ENCODE measurements around the gene NEDD4L. TPM values are rescaled to one million over a fixed set of nuclear protein-coding genes. Genes with fewer than 3 reads are reported as not detected.

The NEDD4L gene
- total RNA-seq, 6 experiments from 2014 or later = 11.2 to 28.1 (median 15.7) TPM

- Mint-ChIP-seq H3K9me3 (no peaks in the 10 kb centered on the region), H3K27ac (peak overlapping the region; percentile 40; the same call in 1 of the 2 replicates), H3K36me3 (ENCODE audit: low read depth) (peaks cover 4% of the 10 kb centered on the region; the same call in 1 of the 2 replicates), H3K27me3 (ENCODE audit: insufficient read depth) (no peaks in the 10 kb centered on the region; the same call in none of the 2 replicates), H3K4me3 (no peak overlapping the region), H3K4me1 (ENCODE audit: low read depth) (peaks cover 30% of the 10 kb centered on the region)
- peak; percentile 55 for DNase-seq
- TF ChIP-seq CTCF (IDR thresholded peaks at IDR 0.05) = no peak
Observed at GRCh38 chr18:58394046-58394445, 350.0 kb downstream of the NEDD4L start.

GRCh38 chr18:58394602-58395425, 350.8 kb downstream of the NEDD4L start:
- Mint-ChIP-seq H3K9me3 (no peaks in the 10 kb centered on the region), H3K36me3 (ENCODE audit: low read depth) (peaks cover 4% of the 10 kb centered on the region; the same call in 1 of the 2 replicates), H3K4me1 (ENCODE audit: low read depth) (peaks cover 31% of the 10 kb centered on the region), H3K27ac (no peak overlapping the region), H3K4me3 (no peak overlapping the region), H3K27me3 (ENCODE audit: insufficient read depth) (peaks cover 3% of the 10 kb centered on the region)
- DNase-seq = no peak
- no peak for TF ChIP-seq CTCF (IDR thresholded peaks at IDR 0.05)

DNA sequence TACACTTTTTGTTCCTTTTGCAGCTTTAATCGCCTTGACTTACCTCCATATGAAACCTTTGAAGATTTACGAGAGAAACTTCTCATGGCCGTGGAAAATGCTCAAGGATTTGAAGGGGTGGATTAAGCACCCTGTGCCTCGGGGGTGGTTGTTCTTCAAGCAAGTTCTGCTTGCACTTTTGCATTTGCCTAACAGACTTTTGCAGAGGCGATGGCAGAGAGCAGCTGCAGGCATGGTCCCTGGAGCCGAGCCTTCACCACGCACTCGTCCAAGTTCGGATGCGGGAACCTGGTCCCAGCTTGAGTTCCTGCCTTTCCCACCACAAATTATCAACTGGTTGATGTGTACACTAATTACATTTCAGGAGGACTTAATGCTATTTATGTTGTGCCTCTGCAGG, 352.1 kb downstream of the NEDD4L start:
- Mint-ChIP-seq H3K36me3 (ENCODE audit: low read depth) (peaks cover 4% of the 10 kb centered on the region; the same call in 1 of the 2 replicates), H3K9me3 (no peaks in the 10 kb centered on the region), H3K27ac (no peak overlapping the region), H3K4me3 (no peak overlapping the region), H3K27me3 (ENCODE audit: insufficient read depth) (peaks cover 3% of the 10 kb centered on the region), H3K4me1 (ENCODE audit: low read depth) (peaks cover 41% of the 10 kb centered on the region)
- DNase-seq = no peak
- no peak for TF ChIP-seq CTCF (IDR thresholded peaks at IDR 0.05)

DNA sequence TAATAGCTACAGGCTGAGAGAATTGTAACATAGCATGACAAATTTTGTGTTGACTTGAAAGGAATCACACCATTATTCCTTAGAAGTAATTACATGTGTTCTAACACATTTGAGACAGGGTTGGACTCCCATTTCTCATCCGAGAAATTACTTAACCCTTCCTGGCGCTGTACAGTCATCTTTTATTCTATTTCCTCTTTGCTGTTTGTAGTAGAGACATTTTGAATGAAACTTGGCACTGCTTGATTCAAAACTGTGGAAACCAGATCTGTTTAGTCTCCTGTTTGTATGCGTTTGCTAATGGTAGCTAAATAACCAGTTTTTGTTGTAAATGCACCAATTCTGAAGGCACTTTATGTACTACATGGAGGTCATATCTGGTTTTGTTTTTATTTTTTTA, 352.9 kb downstream of the NEDD4L start:
- Mint-ChIP-seq H3K27ac (no peak overlapping the region), H3K36me3 (ENCODE audit: low read depth) (peaks cover 4% of the 10 kb centered on the region; the same call in 1 of the 2 replicates), H3K9me3 (no peaks in the 10 kb centered on the region), H3K27me3 (ENCODE audit: insufficient read depth) (peaks cover 3% of the 10 kb centered on the region), H3K4me1 (ENCODE audit: low read depth) (peaks cover 44% of the 10 kb centered on the region), H3K4me3 (no peak overlapping the region)
- no peak for DNase-seq
- TF ChIP-seq CTCF (IDR thresholded peaks at IDR 0.05) = no peak

- Mint-ChIP-seq H3K27ac (no peak overlapping the region), H3K36me3 (ENCODE audit: low read depth) (peaks cover 3% of the 10 kb centered on the region; the same call in 1 of the 2 replicates)
- TF ChIP-seq CTCF (IDR thresholded peaks at IDR 0.05) = no peak
Observed at GRCh38 chr18:58397385-58398132, 353.5 kb downstream of the NEDD4L start.

More at GRCh38 chr18:58397385-58398132, 353.5 kb downstream of the NEDD4L start:
- H3K9me3 Mint-ChIP-seq = no peaks in the 10 kb centered on the region
- DNase-seq = no peak
- peaks cover 4% of the 10 kb centered on the region for H3K27me3 Mint-ChIP-seq (ENCODE audit: insufficient read depth)
- H3K4me3 Mint-ChIP-seq = no peak overlapping the region
- peaks cover 46% of the 10 kb centered on the region for H3K4me1 Mint-ChIP-seq (ENCODE audit: low read depth)
